Common myeloid progenitor, CD34-positive (primary cell): ENCODE results near the gene ALLC.
"Not testable (repeated sequence)": the region's sequence is repeated elsewhere in the genome, so short reads cannot be mapped to it uniquely, and the experiment has no call there.

ENCODE experiments used
- CTCF ChIA-PET: fragments of 350-600 bp; sonication (Branson Sonifier 250); formaldehyde crosslinking; loops from one replicate; lab custom pipeline; 2021; ENCODE audit warnings: antibody characterized with exemption; lab: Charles Lee
- POLR2A ChIA-PET: fragments of 350-600 bp; sonication (Branson Sonifier 250); formaldehyde crosslinking; loops from one replicate; lab custom pipeline; 2021; ENCODE audit warnings: antibody characterized with exemption; lab: Charles Lee
- DNase-seq, 3 donors: peaks; one replicate each; pipeline versions ENCODE4 v3.0.0 to v3.0.0-alpha.2; 2013
- H3K27ac ChIP-seq, 2 experiments: 1 replicate in 1 of 2; 2 replicates in 1 of 2; pipeline ENCODE4 v1.7.0; 2013; ENCODE audit warnings: inconsistent platforms in 2 of 2, low read length in 2 of 2, mild to moderate bottlenecking in 2 of 2, low read depth in 1 of 2, moderate library complexity in 1 of 2; ENCODE audit not compliant: severe bottlenecking in 2 of 2, insufficient read depth in 1 of 2, poor library complexity in 1 of 2
- H3K27me3 ChIP-seq, 5 experiments: replicated peaks in 2 of 5; 1 replicate in 3 of 5; 2 replicates in 2 of 5; pipeline versions ENCODE4 v1.6.1 to v1.7.0; 2013; ENCODE audit warnings: low read length in 4 of 5, mild to moderate bottlenecking in 2 of 5, moderate library complexity in 2 of 5, inconsistent platforms in 1 of 5; ENCODE audit not compliant: insufficient read depth in 5 of 5, control insufficient read depth in 4 of 5
- H3K36me3 ChIP-seq, 4 experiments: 1 replicate in 2 of 4; 2 replicates in 2 of 4; pipeline versions ENCODE4 v1.6.1 to v1.7.0; 2013; ENCODE audit warnings: low read length in 3 of 4, control low read depth in 1 of 4, mild to moderate bottlenecking in 1 of 4; ENCODE audit not compliant: control insufficient read depth in 4 of 4, insufficient read depth in 4 of 4
- H3K4me1 ChIP-seq, 4 experiments: 1 replicate in 3 of 4; 2 replicates in 1 of 4; pipeline versions ENCODE4 v1.6.1 to v1.7.1; 2013; ENCODE audit warnings: low read length in 3 of 4, mild to moderate bottlenecking in 3 of 4, control low read depth in 1 of 4, inconsistent platforms in 1 of 4, moderate library complexity in 1 of 4; ENCODE audit not compliant: control insufficient read depth in 4 of 4, insufficient read depth in 4 of 4; ENCODE audit errors: control extremely low read depth in 1 of 4
- H3K4me3 ChIP-seq, 7 experiments: 1 replicate in 4 of 7; 2 replicates in 3 of 7; pipeline versions ENCODE4 v1.5.1 to v1.7.0; 2013; ENCODE audit warnings: mild to moderate bottlenecking in 7 of 7, low read length in 6 of 7, moderate library complexity in 6 of 7, inconsistent platforms in 2 of 7, low read depth in 2 of 7, control low read depth in 1 of 7; ENCODE audit not compliant: insufficient read depth in 4 of 7, control insufficient read depth in 1 of 7; ENCODE audit errors: extremely low read depth in 1 of 7
- H3K9me3 ChIP-seq, 5 experiments: 1 replicate in 4 of 5; 2 replicates in 1 of 5; pipeline versions ENCODE4 v1.6.1 to v1.7.1; 2013; ENCODE audit warnings: low read length in 4 of 5, mild to moderate bottlenecking in 2 of 5, inconsistent platforms in 1 of 5, low read depth in 1 of 5, moderate library complexity in 1 of 5; ENCODE audit not compliant: control insufficient read depth in 4 of 5, insufficient read depth in 2 of 5; ENCODE audit errors: control extremely low read depth in 1 of 5
- WGBS: methylation state at CpG from one replicate; pipeline ENCODE4 v1.1.5; 2013; ENCODE audit not compliant: insufficient coverage; 5-methylcytosine and 5-hydroxymethylcytosine counted together

The ALLC gene

DNA sequence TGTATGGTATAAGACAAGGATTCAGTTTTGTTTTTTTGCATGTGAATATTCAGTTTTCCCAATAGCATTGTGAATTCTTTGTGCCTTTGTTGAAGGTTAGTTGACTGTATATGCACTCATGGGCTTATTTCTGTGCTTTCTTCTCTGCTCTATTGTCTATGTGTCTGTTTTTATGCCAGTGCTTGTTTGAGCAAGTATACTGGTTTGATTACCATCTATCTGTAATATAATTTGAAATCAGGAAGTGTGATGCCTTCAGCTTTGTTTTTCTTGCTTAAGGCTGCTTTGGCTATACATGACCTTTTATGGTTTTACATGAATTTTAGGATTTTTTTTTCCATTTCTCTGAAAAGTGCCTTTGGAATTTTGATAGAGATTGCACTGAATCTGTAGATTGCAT lies 39.6 kb upstream of the ALLC start:
- Histone ChIP-seq H3K36me3 (no peaks in the 10 kb centered on the region), H3K27me3 (no peaks in the 10 kb centered on the region), H3K27ac (no peak overlapping the region), H3K4me1 (no peaks in the 10 kb centered on the region), H3K4me3 (no peak overlapping the region), H3K9me3 (peaks cover 0 to 2% (median 0%) of the 10 kb centered on the region in 5 experiments)
- ChIA-PET POLR2A (interaction anchor here (0.6 kb wide), 1 partner anchor 11 kb away, joined by 3 read pairs; no protein-coding TSS in a partner anchor), CTCF (interaction anchor here (0.7 kb wide), 1 partner anchor 24 kb away, joined by 4 read pairs; no protein-coding TSS in a partner anchor)
- DNase-seq, result no peak

DNA sequence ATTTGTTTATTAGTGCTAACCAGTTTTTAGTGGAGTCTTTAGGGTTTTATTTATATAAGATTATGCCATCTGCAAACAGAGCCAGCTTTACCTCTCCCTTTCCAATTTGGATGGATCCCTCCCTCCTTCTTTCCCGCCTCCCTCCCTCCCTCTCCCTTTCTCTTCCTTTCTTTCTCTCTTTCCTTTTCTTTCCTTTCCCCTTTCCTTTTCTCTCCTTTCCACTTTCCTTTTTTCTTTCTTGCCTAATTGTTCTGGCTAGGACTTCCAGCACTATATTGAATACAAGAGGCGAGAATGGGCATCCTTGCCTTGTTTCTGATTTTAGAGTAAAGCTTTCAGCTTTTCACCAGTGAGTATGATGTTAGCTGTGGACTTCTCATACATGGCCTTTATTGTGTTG lies 39.0 kb upstream of the ALLC start:
- 100% methylated on average over 1 of the region's 2 CpGs for WGBS

DNA sequence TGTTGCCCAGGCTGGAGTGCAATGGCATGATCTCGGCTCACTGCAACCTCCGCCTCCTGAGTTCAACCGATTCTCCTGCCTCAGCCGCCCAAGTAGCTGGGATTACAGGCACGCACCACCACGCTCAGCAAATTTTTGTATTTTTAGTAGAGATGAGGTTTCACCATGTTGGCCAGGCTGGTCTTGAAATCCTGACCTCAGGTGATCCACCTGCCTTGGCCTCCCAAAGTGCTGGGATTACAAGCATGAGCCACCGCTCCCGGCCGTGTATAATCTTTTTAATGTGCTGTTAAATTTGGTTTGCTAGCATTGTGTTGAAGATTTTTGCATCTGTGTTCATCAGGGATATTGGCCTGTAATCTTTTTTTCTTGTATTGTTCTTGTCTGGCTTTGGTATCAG lies 38.3 kb upstream of the ALLC start:
- H3K27ac ChIP-seq, POLR2A ChIA-PET, H3K36me3 ChIP-seq, H3K4me3 ChIP-seq, H3K27me3 ChIP-seq, CTCF ChIA-PET, H3K9me3 ChIP-seq, H3K4me1 ChIP-seq, DNase-seq: not testable (repeated sequence)
- 97% methylated on average over 8 of the region's 9 CpGs for WGBS

More for the DNA sequence above, 39.0 kb upstream of the ALLC start:
- no peaks in the 10 kb centered on the region for H3K4me1 ChIP-seq
- ChIA-PET CTCF (no interaction called here), POLR2A (no interaction called here)
- H3K27me3 ChIP-seq, result no peaks in the 10 kb centered on the region
- H3K36me3 ChIP-seq, result no peaks in the 10 kb centered on the region
- H3K9me3 ChIP-seq, result peaks cover 0 to 2% (median 0%) of the 10 kb centered on the region in 5 experiments
- H3K4me3 ChIP-seq, result no peak overlapping the region
- H3K27ac ChIP-seq, result no peak overlapping the region
- DNase-seq, result no peak

DNA sequence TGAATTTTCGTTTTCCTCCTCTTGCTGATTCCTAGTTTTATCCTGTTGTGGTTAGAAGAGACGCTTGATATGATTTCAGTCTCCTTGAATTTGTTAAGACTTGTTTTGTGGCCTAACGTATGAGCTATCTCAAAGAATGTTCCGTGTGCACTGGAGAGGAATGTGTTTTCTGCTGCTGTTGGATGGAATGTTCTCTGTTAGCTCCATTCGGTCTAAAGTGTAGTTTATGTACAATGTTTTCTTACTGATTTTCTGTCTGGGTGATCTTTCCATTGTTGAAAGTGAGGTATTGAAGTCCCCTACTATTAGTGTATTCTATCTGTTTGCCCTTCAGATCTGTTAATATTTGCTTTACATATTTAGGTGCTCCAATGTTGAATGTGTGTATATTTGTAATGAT lies 37.2 kb upstream of the ALLC start:
- ChIA-PET POLR2A (no interaction called here), CTCF (no interaction called here)
- DNase-seq, result no peak
- no peak overlapping the region for H3K4me3 ChIP-seq
- WGBS, result 90% methylated on average over 2 of the region's 5 CpGs
- no peaks in the 10 kb centered on the region for H3K27me3 ChIP-seq
- H3K36me3 ChIP-seq, result no peaks in the 10 kb centered on the region
- peaks cover 0 to 2% (median 0%) of the 10 kb centered on the region in 5 experiments for H3K9me3 ChIP-seq
- H3K4me1 ChIP-seq, result no peaks in the 10 kb centered on the region
- no peak overlapping the region for H3K27ac ChIP-seq

DNA sequence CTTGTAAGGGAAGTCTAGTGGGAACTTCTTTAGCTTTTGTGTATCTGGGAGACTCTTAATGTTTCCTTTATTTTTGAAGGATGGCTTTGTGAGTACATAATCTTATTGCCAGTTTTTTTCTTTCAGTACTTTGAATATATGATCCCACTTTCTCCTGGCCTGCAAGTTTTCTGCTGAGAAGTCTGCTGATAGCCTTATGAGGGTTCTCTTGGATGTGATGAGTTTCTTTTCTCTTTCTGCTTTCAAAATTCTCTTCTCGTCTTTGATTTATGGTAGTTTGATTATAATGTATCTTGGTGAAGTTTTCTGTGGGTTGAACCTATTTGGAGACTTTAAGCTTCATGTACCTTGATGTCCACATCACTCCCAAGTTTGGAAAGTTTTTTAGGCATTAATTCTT lies 35.0 kb upstream of the ALLC start:
- CTCF ChIA-PET, result no interaction called here
- H3K9me3 ChIP-seq, result peaks cover 0 to 2% (median 0%) of the 10 kb centered on the region in 5 experiments
- no peak overlapping the region for H3K4me3 ChIP-seq
- H3K27ac ChIP-seq, result no peak overlapping the region
- no CpG with 5 or more reads among the region's 1 CpG for WGBS
- H3K4me1 ChIP-seq, result no peaks in the 10 kb centered on the region
- no peaks in the 10 kb centered on the region for H3K36me3 ChIP-seq
- H3K27me3 ChIP-seq, result peaks cover 0 to 2% (median 0%) of the 10 kb centered on the region in 5 experiments
- POLR2A ChIA-PET, result no interaction called here
- no peak for DNase-seq

- ChIA-PET POLR2A (interaction anchor here (0.6 kb wide), 1 partner anchor 1105 kb away, joined by 3 read pairs; no protein-coding TSS in a partner anchor), CTCF (no interaction called here)
- no peaks in the 10 kb centered on the region for H3K36me3 ChIP-seq
- H3K27ac ChIP-seq, result no peak overlapping the region
- H3K4me3 ChIP-seq, result no peak overlapping the region
- H3K9me3 ChIP-seq, result peaks cover 0 to 2% (median 0%) of the 10 kb centered on the region in 5 experiments
- 100% methylated on average over 3 of the region's 4 CpGs for WGBS
- no peaks in the 10 kb centered on the region for H3K4me1 ChIP-seq
- DNase-seq, result no peak
- peaks cover 0 to 2% (median 0%) of the 10 kb centered on the region in 5 experiments for H3K27me3 ChIP-seq
Measured at GRCh38 chr2:3624059-3624794, 33.8 kb upstream of the ALLC start.

DNA sequence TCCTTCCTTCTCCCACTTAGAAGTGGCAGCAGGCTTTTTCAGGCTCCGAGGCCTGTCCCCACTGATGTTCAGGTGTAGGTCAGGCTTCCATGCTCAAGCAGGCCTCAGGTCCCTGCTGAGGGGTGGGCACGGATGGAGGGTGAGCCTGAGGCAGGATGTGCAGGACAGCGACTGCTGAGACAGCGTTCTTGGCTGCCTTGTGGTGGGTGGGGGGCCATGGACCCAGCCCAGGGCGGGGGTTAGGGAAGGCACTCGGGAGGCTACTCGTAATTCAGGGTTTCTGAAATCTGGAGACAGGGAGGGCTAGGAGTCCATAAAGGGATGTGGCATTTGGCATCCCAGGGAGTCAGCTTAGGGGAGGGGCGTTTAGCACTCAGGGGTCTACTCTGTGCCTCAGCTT lies 32.8 kb upstream of the ALLC start:
- Histone ChIP-seq H3K27me3 (peaks cover 0 to 2% (median 0%) of the 10 kb centered on the region in 5 experiments), H3K4me1 (no peaks in the 10 kb centered on the region), H3K27ac (no peak overlapping the region), H3K4me3 (no peak overlapping the region), H3K36me3 (no peaks in the 10 kb centered on the region), H3K9me3 (peaks cover 0 to 2% (median 0%) of the 10 kb centered on the region in 5 experiments)
- no peak for DNase-seq
- ChIA-PET POLR2A (no interaction called here), CTCF (no interaction called here)
- WGBS, result 98% methylated on average over 6 of the region's 8 CpGs
